DMS114 treated with DMSO at 0.1 percent for 48 hours (cell line): ENCODE data around the gene GLI1.

ENCODE experiments used
- DNase-seq: peaks from one replicate; lab custom pipeline; 2025; ENCODE audit not compliant: unreplicated experiment; lab: John Stamatoyannopoulos, UW

GLI1 gene

DNA sequence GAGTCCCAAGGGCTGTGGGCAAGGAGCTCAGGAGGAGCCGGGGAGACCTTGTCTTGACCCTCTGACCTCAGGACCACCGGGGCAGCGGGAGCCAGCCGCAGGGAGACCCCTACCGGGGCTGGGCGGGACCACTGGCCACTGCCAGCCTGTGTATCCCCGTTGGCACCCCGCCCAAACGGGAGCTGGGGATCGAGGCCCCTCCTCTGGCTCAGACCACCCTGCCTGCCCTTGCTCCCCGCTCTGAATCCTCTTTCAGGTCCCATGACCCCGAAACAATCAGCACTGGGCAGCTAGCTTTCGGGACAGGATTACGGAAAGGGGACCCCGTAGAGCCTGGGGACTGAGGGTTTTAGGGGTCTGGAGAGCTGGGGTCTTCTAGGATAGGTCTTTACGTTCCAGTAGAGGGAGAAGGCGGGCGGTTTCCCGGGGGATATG lies 1.3 kb downstream of the GLI1 start:
- no peak for DNase-seq

DNA sequence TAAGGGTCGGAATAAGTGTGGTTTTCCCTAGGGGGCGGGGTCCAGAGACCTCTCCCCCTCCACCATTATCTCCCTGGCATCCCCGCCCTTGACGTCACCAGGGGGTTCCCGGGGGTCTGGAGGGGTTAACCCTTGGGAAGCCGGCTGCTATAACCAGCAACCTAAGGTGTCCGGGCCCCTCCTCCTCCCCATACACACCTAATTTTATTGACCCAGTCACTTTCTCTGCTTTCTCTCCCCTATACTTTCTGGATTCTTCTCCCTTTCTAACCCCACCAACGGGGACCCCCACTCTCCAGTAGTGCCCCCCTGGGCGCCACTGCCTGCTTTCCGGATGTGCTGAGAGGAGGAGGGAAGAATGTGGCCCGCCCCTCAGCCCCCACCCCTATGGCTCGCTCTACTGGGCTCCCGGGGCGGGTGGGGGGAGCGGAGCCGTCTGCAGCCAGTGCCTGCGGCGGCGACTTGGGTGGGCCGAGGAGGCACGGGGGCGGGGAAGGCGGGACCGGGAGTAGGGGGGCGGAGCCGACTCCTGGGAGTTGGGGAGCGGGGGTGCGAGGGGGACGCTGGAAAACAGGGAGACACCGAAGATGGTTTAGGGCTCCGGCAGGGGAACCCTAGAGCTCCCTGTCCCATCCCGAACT lies 1.8 kb downstream of the GLI1 start:
- DNase-seq = peak; percentile 82

DNA sequence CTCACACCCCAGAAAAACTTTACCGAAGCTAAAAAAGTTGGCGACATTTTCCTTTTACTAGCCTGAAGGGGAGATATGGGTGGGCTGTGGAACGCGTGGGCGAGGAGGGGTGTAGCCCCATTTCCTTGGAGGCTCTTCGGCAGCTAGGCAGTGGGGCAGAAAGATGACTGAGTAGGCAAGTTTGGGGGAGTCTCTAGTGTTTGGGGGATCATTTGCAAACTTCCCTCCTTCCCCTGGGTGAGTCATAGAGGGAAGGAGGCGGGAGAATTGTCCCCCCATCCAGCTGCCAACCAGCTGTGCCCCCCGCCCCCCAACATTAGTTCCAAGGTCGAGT lies 2.3 kb downstream of the GLI1 start:
- no peak for DNase-seq

DNA sequence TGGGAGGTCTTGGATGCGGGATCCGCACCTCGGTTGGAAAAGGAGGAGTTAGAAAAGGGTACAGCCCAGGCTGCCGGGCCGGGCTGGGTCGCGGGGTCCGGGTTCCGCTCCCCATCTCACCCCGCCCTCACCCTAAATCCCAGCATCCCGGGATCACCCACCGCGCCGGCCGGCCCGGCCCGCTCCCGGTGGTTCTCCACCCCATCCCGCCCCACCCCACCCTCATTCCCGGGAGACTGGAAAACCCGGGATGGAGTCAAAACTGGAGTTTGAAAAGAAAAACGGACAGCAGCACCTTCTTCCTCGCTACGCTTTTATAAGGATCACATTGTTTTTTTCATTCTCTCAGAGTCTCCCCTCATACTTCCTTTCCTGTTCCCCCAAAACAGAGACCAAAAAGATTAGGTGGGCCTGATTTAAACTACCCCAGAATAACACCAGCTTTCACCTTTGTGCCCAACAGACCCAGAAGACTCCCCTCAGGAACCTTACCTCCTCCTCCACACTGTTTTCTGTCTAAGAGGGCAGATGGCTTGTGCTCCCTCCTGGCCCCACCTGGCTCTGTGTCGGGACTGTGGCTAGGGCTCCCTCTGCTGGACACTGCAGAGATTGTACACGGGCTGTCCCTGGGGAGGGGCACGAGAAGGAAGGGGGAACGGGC lies 2.8 kb downstream of the GLI1 start:
- DNase-seq = peak; percentile 80

DNA sequence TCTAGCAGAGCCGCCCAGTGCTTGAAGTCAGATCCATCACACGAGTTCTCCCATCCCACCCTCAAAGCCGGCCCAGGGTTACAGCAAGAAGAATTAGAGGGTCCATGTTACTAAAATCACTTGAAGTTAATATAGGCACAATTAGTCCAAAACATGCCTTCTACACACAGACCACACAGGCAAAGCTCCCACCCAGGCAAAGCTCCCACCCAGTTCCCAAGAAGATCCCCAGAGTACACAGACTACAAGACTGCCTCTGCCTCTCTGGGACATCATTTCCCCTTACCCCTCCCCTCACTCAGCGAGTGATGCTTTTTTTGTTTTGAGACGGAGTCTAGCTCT lies 3.3 kb downstream of the GLI1 start:
- DNase-seq = no peak

DNA sequence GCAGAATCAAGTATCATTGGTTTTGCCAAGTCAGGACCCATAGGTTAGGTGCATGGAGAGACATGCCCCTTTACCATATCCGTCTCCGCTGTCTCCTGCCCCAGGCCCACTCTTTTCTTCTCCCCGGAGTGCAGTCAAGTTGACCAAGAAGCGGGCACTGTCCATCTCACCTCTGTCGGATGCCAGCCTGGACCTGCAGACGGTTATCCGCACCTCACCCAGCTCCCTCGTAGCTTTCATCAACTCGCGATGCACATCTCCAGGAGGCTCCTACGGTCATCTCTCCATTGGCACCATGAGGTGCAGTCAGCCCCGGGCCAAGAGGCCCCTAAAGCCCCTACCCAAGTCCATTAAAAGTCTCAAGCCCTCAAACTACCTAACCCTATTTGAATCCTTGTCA lies 5.0 kb downstream of the GLI1 start:
- DNase-seq = no peak

DNA sequence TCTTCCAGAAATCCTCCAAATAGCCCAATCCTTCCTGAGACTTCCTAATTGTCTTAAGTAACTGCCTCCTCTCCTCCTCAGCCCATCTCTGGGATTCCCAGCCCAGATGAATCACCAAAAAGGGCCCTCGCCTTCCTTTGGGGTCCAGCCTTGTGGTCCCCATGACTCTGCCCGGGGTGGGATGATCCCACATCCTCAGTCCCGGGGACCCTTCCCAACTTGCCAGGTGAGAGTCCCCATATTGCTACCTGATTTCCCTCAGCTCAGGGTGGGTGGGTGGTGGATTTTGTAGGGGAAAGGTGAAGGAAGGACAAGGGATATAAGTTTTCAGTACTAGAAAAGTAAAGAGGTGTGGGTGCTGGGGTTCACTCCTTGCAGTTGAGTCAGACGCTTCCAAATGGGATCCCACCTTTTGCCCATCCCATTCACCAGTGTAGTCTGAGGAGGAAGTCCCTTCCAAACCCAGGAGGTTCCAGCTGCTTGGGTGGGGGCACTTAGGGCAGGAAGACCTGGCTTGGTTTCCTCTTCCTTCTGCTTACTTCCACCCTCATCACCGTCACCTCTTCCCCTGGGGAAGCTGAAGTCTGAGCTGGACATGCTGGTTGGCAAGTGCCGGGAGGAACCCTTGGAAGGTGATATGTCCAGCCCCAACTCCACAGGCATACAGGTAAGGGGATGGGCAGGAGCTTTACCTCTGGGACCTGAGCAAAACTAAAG lies 5.6 kb downstream of the GLI1 start:
- no peak for DNase-seq

DNA sequence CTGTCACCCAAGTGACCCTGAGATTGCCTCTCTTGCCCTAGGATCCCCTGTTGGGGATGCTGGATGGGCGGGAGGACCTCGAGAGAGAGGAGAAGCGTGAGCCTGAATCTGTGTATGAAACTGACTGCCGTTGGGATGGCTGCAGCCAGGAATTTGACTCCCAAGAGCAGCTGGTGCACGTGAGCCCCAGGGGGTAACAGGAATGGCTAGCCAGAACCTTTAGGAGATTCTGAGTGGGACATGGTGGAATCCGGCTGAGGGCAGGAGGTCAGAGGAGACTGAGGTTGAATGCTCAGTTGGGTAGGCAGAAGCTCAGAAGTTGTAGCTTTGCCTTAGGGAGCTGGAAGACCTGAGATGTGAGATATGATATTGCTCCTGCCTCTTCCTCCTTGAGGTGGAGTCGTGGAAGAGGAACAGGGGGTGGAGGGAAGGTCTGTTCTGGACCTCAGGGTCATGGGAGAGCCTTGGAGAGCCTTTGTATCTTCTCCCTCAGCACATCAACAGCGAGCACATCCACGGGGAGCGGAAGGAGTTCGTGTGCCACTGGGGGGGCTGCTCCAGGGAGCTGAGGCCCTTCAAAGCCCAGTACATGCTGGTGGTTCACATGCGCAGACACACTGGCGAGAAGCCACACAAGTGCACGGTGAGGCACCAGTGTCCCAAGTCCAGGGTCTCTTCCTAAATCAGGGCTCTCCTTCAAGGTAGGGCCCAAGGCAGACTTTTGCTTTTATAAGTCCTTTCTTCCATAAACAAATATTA lies 6.3 kb downstream of the GLI1 start:
- DNase-seq = no peak

DNA sequence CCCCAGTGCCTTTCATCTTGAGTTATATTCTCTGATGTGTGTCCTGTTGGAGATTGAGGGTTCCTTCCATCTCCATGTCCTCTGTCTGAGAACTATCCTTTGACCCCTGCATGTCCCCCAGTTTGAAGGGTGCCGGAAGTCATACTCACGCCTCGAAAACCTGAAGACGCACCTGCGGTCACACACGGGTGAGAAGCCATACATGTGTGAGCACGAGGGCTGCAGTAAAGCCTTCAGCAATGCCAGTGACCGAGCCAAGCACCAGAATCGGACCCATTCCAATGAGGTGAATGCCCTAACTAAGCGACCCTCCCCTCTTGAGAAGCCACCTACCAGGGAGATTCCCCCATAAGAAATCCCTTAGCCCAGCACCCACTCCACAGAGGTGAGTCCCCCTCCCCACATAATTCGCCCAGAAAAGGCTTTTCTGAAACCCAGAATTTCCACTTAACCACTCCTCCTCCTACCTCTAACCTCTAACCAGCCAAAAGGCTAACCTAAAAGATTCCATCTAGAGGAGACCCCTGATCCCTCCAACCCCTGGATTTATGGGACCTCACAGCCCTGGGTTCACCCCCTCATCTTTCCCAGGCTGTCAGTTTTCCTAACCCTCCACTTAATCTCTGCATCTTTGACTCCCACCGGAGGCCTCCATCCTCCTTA lies 7.8 kb downstream of the GLI1 start:
- no peak for DNase-seq

DNA sequence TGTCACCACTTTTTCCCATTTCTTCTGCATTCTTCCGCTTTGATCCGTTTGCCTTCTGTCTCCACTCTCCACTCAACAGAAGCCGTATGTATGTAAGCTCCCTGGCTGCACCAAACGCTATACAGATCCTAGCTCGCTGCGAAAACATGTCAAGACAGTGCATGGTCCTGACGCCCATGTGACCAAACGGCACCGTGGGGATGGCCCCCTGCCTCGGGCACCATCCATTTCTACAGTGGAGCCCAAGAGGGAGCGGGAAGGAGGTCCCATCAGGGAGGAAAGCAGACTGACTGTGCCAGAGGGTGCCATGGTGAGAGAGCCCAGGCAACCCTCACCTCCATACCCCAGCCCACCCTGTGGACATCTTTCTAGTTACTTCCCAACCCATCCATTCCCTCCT lies 8.3 kb downstream of the GLI1 start:
- no peak for DNase-seq

DNA sequence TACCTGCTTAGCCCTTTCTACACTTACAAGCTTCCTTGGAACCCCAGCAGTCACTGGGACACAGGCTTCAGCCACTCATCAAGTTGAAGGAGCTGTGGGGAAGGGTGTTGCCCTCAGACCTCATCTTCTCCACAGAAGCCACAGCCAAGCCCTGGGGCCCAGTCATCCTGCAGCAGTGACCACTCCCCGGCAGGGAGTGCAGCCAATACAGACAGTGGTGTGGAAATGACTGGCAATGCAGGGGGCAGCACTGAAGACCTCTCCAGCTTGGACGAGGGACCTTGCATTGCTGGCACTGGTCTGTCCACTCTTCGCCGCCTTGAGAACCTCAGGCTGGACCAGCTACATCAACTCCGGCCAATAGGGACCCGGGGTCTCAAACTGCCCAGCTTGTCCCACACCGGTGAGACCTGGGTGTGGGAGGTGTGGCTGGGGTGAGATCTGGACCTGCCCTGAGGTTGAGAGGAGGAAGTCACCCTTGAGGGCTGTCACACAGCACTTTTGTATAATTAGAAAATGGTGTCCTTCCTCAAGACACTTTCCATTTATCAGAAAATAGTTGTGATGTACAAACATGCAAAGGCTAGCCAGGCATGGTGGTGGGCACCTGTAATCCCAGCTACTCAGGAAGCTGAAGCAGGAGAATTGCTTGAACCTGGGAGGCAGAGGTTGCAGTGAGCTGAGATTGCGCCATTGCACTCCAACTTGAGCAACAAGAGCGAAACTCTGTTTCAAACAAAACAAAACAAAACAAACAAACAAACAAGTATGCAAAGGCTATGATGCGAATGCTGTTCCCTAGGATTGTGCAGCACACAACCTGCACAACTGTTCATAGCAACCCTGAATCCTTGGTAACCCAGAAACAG lies 9.9 kb downstream of the GLI1 start:
- DNase-seq = no peak

DNA sequence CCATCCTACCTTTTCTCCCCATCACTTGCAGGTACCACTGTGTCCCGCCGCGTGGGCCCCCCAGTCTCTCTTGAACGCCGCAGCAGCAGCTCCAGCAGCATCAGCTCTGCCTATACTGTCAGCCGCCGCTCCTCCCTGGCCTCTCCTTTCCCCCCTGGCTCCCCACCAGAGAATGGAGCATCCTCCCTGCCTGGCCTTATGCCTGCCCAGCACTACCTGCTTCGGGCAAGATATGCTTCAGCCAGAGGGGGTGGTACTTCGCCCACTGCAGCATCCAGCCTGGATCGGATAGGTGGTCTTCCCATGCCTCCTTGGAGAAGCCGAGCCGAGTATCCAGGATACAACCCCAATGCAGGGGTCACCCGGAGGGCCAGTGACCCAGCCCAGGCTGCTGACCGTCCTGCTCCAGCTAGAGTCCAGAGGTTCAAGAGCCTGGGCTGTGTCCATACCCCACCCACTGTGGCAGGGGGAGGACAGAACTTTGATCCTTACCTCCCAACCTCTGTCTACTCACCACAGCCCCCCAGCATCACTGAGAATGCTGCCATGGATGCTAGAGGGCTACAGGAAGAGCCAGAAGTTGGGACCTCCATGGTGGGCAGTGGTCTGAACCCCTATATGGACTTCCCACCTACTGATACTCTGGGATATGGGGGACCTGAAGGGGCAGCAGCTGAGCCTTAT lies 10.8 kb downstream of the GLI1 start:
- DNase-seq = no peak

DNA sequence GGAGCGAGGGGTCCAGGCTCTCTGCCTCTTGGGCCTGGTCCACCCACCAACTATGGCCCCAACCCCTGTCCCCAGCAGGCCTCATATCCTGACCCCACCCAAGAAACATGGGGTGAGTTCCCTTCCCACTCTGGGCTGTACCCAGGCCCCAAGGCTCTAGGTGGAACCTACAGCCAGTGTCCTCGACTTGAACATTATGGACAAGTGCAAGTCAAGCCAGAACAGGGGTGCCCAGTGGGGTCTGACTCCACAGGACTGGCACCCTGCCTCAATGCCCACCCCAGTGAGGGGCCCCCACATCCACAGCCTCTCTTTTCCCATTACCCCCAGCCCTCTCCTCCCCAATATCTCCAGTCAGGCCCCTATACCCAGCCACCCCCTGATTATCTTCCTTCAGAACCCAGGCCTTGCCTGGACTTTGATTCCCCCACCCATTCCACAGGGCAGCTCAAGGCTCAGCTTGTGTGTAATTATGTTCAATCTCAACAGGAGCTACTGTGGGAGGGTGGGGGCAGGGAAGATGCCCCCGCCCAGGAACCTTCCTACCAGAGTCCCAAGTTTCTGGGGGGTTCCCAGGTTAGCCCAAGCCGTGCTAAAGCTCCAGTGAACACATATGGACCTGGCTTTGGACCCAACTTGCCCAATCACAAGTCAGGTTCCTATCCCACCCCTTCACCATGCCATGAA lies 11.5 kb downstream of the GLI1 start:
- no peak for DNase-seq

DNA sequence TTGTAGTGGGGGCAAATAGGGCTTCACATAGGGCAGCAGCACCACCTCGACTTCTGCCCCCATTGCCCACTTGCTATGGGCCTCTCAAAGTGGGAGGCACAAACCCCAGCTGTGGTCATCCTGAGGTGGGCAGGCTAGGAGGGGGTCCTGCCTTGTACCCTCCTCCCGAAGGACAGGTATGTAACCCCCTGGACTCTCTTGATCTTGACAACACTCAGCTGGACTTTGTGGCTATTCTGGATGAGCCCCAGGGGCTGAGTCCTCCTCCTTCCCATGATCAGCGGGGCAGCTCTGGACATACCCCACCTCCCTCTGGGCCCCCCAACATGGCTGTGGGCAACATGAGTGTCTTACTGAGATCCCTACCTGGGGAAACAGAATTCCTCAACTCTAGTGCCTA lies 12.1 kb downstream of the GLI1 start:
- DNase-seq = no peak

DNA sequence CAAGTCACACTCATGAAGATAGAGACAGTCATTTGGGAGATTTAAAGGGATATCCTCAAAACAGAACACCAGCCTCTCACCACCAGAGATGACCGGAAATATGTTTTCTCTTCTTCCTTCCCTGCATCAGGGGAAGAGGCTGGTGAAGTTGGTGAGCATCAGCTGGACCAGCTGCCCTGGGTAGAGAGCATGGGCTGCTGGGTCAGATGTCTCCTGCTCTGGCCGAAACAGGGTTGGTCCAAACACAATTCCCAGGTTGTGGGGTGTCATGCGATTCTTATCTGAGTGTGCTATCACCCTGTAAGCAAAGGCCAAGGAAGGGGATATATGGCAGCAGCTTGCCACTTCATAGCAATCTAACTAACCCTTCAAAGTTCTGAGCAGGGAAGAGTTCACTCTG lies 12.8 kb downstream of the GLI1 start:
- DNase-seq = no peak

DNA sequence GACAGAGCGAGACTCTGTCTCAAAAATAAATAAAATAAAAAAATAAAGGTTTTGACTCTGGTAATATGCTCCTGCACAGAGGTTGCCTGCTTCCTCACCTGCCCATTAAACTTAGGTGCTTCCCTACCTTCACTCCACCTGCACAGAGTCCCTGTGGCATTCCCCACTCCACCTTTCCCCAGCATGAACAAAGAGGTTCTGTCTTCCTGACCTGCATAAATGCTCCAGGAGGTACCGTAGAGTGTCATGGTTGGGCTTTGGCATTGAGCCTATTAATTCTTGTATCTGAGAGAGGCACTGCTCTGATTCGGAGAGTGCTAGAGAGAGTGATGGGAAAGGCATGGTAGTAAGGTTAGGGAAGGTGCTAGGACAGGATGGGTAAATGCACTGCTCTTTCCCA lies 13.8 kb downstream of the GLI1 start:
- no peak for DNase-seq

DNA sequence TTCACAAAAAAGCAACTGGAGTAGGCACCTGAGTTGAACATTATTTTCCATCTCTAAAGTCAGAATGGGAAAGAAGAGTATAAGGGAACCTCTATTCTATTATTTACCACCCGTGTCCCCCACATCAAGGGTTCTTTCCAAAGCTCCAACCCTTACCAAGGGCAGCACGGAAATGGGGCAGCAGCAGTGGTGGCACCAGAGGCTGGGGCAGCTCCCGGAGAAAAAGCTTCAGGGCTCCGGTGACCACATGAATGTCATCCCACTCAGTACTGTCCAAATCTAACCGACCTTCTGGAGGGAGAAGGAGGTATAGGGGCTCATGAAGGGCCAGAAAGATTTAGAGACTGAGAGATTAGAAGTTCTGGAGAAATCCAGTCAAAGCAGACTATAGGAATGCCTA lies 14.3 kb downstream of the GLI1 start:
- DNase-seq = no peak

DNA sequence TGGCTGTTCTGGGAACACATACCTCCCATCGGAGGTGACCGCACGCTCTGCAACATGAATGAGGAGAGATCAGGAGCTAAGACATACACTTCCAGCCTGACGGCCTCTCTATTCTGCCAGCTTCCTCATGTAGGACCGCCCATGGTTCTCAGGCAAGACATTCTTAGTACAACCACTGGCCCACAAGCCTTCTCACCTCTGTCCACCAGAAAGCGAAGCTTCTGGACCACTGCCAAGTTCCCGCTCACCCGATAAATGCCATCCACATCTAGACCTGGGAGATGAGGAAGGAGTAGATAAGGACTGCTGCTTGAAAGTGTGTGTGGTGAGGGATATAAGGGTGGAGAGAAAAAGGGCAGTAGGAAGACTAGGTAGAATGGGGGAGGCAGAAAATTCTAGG lies 14.8 kb downstream of the GLI1 start:
- no peak for DNase-seq

DNA sequence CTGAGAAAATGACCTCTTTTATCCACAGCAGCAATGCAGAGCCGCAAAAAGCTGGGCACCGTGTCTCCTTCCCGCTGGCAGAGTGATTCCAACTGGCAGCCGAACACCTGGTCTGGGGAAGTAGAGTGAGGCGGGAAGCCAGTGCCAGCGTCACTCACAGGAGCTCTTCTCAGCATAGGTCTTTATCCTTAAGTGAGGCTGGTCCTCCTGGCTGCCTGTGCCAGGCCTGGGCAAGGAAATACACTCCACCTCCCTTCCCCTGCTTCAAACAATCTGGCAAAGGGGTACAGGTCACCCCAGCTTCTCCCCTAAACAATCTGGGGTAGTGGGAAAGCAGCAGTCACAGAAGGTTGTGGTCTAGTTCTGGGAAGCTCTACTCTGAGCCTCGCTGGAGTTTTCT lies 15.3 kb downstream of the GLI1 start:
- DNase-seq = no peak
